HepG2 (cell line): ENCODE measurements around the gene PPP1CA. TPM values are rescaled to one million over a fixed set of nuclear protein-coding genes. Genes with fewer than 3 reads are reported as not detected.

Source experiments
- BORCS8-MEF2B ChIP-seq: sonication (generic); formaldehyde crosslinking; IDR thresholded peaks from 2 replicates; pipeline ENCODE4 v1.8.0; 2022; ENCODE audit warnings: mild to moderate bottlenecking, missing genetic modification reagents
- GABPB1 ChIP-seq: IDR thresholded peaks from 2 replicates; pipeline ENCODE4 v1.6.1; 2016; ENCODE audit warnings: mild to moderate bottlenecking, missing genetic modification reagents, moderate library complexity, missing compliant biosample characterization
- HDAC1 ChIP-seq: sonication (generic); formaldehyde crosslinking; IDR thresholded peaks from 2 replicates; pipeline ENCODE4 v1.5.1; 2020; ENCODE audit warnings: mild to moderate bottlenecking, missing genetic modification reagents
- NKX3-1 ChIP-seq: sonication (generic); formaldehyde crosslinking; IDR thresholded peaks from 2 replicates; pipeline ENCODE4 v1.5.0; 2020; ENCODE audit warnings: missing genetic modification reagents
- POLR2G ChIP-seq: fragments of 200-400 bp; formaldehyde crosslinking; IDR thresholded peaks from 2 replicates; pipeline ENCODE4 v1.6.1; 2018; ENCODE audit warnings: mild to moderate bottlenecking, low read depth, low read length, moderate library complexity
- SIN3A ChIP-seq: IDR thresholded peaks from 2 replicates; pipeline ENCODE4 v1.6.1; 2011; ENCODE audit warnings: low read depth, mild to moderate bottlenecking, control low read depth, low read length, borderline replicate concordance
- SOX5 ChIP-seq: IDR thresholded peaks from 2 replicates; pipeline ENCODE4 v1.6.1; 2016; ENCODE audit warnings: borderline replicate concordance
- SP1 ChIP-seq, 2 experiments: fragments of 450-650 bp in 1 of 2; sonication (generic) in 1 of 2; formaldehyde crosslinking in 1 of 2; IDR thresholded peaks; 2 replicates each; pipeline versions ENCODE4 v1.4.0 to v1.6.1; 2016 to 2020; ENCODE audit warnings: missing genetic modification reagents in 1 of 2
- SUZ12 ChIP-seq: fragments of 150-350 bp; IDR thresholded peaks from 2 replicates; pipeline ENCODE4 v1.6.1; 2014; ENCODE audit warnings: low read depth, low read length
- TOE1 ChIP-seq: sonication (generic); formaldehyde crosslinking; IDR thresholded peaks from 2 replicates; pipeline ENCODE4 v1.4.0; 2020; ENCODE audit warnings: mild to moderate bottlenecking, missing genetic modification reagents
- WIZ ChIP-seq: sonication (generic); formaldehyde crosslinking; IDR thresholded peaks from 2 replicates; pipeline ENCODE4 v1.5.1; 2020; ENCODE audit warnings: mild to moderate bottlenecking, missing genetic modification reagents
- ZBTB8A ChIP-seq: sonication (generic); formaldehyde crosslinking; IDR thresholded peaks from 2 replicates; pipeline ENCODE4 v1.4.0; 2020; ENCODE audit warnings: mild to moderate bottlenecking, low read depth, missing genetic modification reagents, borderline replicate concordance
- ZNF263 ChIP-seq: sonication (generic); formaldehyde crosslinking; IDR thresholded peaks from 2 replicates; pipeline ENCODE4 v1.4.0; 2020; ENCODE audit warnings: missing genetic modification reagents
- ZNF282 ChIP-seq: fragments of 450-650 bp; IDR thresholded peaks from 2 replicates; pipeline ENCODE4 v1.6.1; 2018; ENCODE audit not compliant: partially characterized antibody
- ZNF3 ChIP-seq: IDR thresholded peaks from 2 replicates; pipeline ENCODE4 v1.7.0; 2017; ENCODE audit warnings: inconsistent platforms
- ZNF432 ChIP-seq: sonication (generic); formaldehyde crosslinking; IDR thresholded peaks from 2 replicates; pipeline ENCODE4 v1.5.0; 2020; ENCODE audit warnings: missing genetic modification reagents, mild to moderate bottlenecking, borderline replicate concordance
- ZNF451 ChIP-seq: sonication (generic); formaldehyde crosslinking; IDR thresholded peaks from 2 replicates; pipeline ENCODE4 v1.5.0; 2020; ENCODE audit warnings: mild to moderate bottlenecking, missing genetic modification reagents
- ZNF75D ChIP-seq: sonication (generic); formaldehyde crosslinking; IDR thresholded peaks from 2 replicates; pipeline ENCODE4 v1.8.1; 2023; ENCODE audit warnings: missing genetic modification reagents, mild to moderate bottlenecking, borderline replicate concordance
- ZSCAN31 ChIP-seq: sonication (generic); formaldehyde crosslinking; IDR thresholded peaks from 2 replicates; pipeline ENCODE4 v1.5.0; 2020; ENCODE audit warnings: low read depth, mild to moderate bottlenecking, missing genetic modification reagents
- ZZZ3 ChIP-seq: sonication (generic); formaldehyde crosslinking; IDR thresholded peaks from 2 replicates; pipeline ENCODE4 v1.4.0; 2020; ENCODE audit warnings: missing genetic modification reagents, mild to moderate bottlenecking, borderline replicate concordance
- polyA plus RNA-seq, 8 experiments: library from polyadenylated mRNA; depleted of rRNA in 3 of 8; stranded (reverse) in 7 of 8; unstranded in 1 of 8; fragments of >200 nt; fragmentation: Illumina TruSeq in 4 of 8; extraction: Trizol in 4 of 8; gene quantifications; 2 replicates each; pipeline versions ENCODE4 v1.2.1 to v1.2.3, GENCODE V29; 2011 to 2016; ENCODE audit warnings: low read depth in 4 of 8, missing spikeins in 1 of 8, mixed read lengths in 1 of 8; ENCODE audit not compliant: insufficient read depth in 1 of 8
- total RNA-seq, 5 experiments: library from RNA; depleted of rRNA; stranded (reverse); fragments of >200 nt; fragmentation: Illumina TruSeq; extraction: Trizol; gene quantifications; 2 replicates each; pipeline ENCODE4 v1.2.3, GENCODE V29; 2016; ENCODE audit warnings: low read depth in 1 of 5
- TF ChIP-seq, protein P1 (sequence below): sonication (generic); formaldehyde crosslinking; IDR thresholded peaks from 2 replicates; pipeline ENCODE4 v1.4.0; 2020; ENCODE audit warnings: low read depth, missing genetic modification reagents
- TF ChIP-seq, protein P2 (sequence below): sonication (generic); formaldehyde crosslinking; IDR thresholded peaks from 2 replicates; pipeline ENCODE4 v1.9.0; 2022; ENCODE audit warnings: low read depth, missing genetic modification reagents
- TF ChIP-seq, protein P3 (sequence below): sonication (generic); formaldehyde crosslinking; IDR thresholded peaks from 2 replicates; pipeline ENCODE4 v1.4.0; 2020; ENCODE audit warnings: mild to moderate bottlenecking, missing genetic modification reagents, borderline replicate concordance

PPP1CA gene
- total and polyA plus RNA-seq, 2 of the 13 experiments (the other 11 are each of a cell fraction or from before 2014, with no cell fraction given) = 149 to 170 TPM

DNA sequence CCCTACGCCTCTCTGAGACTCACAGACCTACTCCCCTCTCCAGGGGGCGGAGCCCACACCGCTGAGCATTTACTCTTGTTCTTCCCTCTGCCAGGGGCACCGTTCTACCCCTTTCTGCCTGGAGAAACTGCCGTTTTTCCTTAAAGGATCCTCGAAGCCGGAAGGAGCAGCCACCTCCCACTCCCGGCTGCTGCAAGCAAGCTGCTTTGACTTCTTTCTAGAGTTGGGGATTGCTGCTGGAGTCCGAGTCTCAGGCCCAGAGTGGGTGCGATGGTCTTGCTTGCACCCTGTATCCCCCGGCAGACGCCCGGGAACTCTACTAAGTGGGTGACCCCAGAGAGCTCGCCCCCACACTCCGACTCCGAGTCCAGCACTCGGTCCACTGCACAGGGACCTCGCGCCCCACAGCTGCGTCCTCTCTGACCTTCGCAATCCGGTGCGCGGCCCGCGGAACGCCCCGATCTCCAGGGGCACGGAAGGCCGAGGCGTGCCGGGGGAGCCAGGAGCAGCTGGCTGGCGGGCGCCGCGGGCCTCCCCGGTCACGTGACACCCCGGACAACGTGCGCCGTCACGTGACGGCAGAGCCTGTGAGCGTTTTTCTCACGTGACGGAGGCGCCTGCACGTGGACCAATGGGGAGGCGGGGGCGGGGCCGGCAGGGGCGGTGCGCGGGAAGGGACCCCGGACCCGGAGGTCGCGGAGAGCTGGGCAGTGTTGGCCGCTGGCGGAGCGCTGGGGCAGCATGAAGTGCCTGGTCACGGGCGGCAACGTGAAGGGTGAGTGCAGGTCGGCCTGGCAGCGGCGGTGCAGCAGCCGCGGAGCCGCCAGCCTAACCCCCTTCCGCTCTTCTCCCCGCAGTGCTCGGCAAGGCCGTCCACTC lies 10.1 kb downstream of the PPP1CA start, which contains the start of gene RAD9A (continued):
- no peak for TF ChIP-seq ZNF75D (CRISPR knock-in tag)
- peak; percentile 67; the same call in 1 of the 2 replicates for TF ChIP-seq SOX5
- TF ChIP-seq SIN3A = peak; percentile 89; the same call in 1 of the 2 replicates
- no peak for TF ChIP-seq ZBTB8A (CRISPR knock-in tag)
- TF ChIP-seq ZNF432 (CRISPR knock-in tag) = no peak
- TF ChIP-seq WIZ (CRISPR knock-in tag) = peak; percentile 68
- TF ChIP-seq ZSCAN31 (CRISPR knock-in tag) = no peak
- TF ChIP-seq, protein P1, sequence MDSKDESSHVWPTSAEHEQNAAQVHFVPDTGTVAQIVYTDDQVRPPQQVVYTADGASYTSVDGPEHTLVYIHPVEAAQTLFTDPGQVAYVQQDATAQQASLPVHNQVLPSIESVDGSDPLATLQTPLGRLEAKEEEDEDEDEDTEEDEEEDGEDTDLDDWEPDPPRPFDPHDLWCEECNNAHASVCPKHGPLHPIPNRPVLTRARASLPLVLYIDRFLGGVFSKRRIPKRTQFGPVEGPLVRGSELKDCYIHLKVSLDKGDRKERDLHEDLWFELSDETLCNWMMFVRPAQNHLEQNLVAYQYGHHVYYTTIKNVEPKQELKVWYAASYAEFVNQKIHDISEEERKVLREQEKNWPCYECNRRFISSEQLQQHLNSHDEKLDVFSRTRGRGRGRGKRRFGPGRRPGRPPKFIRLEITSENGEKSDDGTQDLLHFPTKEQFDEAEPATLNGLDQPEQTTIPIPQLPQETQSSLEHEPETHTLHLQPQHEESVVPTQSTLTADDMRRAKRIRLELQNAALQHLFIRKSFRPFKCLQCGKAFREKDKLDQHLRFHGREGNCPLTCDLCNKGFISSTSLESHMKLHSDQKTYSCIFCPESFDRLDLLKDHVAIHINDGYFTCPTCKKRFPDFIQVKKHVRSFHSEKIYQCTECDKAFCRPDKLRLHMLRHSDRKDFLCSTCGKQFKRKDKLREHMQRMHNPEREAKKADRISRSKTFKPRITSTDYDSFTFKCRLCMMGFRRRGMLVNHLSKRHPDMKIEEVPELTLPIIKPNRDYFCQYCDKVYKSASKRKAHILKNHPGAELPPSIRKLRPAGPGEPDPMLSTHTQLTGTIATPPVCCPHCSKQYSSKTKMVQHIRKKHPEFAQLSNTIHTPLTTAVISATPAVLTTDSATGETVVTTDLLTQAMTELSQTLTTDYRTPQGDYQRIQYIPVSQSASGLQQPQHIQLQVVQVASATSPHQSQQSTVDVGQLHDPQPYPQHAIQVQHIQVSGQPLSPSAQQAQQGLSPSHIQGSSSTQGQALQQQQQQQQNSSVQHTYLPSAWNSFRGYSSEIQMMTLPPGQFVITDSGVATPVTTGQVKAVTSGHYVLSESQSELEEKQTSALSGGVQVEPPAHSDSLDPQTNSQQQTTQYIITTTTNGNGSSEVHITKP (CRISPR knock-in tag) = no peak
- TF ChIP-seq GABPB1 = peak; percentile 89
- no peak for TF ChIP-seq TOE1
- TF ChIP-seq, protein P2, sequence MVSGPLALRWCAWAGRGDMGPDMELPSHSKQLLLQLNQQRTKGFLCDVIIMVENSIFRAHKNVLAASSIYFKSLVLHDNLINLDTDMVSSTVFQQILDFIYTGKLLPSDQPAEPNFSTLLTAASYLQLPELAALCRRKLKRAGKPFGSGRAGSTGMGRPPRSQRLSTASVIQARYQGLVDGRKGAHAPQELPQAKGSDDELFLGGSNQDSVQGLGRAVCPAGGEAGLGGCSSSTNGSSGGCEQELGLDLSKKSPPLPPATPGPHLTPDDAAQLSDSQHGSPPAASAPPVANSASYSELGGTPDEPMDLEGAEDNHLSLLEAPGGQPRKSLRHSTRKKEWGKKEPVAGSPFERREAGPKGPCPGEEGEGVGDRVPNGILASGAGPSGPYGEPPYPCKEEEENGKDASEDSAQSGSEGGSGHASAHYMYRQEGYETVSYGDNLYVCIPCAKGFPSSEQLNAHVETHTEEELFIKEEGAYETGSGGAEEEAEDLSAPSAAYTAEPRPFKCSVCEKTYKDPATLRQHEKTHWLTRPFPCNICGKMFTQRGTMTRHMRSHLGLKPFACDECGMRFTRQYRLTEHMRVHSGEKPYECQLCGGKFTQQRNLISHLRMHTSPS (CRISPR knock-in tag) = peak; percentile 30; the same call in 1 of the 2 replicates
- TF ChIP-seq, protein P3, sequence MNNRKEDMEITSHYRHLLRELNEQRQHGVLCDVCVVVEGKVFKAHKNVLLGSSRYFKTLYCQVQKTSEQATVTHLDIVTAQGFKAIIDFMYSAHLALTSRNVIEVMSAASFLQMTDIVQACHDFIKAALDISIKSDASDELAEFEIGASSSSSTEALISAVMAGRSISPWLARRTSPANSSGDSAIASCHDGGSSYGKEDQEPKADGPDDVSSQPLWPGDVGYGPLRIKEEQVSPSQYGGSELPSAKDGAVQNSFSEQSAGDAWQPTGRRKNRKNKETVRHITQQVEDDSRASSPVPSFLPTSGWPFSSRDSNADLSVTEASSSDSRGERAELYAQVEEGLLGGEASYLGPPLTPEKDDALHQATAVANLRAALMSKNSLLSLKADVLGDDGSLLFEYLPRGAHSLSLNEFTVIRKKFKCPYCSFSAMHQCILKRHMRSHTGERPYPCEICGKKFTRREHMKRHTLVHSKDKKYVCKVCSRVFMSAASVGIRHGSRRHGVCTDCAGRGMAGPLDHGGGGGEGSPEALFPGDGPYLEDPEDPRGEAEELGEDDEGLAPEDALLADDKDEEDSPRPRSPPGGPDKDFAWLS (CRISPR knock-in tag) = no peak
- no peak for TF ChIP-seq SP1 (IDR thresholded peaks at IDR 0.05)
- TF ChIP-seq SP1 (CRISPR knock-in tag; IDR thresholded peaks at IDR 0.05) = peak; percentile 89
- TF ChIP-seq ZNF282 = no peak
- no peak for TF ChIP-seq SUZ12
- no peak for TF ChIP-seq ZNF263 (CRISPR knock-in tag)
- TF ChIP-seq HDAC1 = peak; percentile 100
- TF ChIP-seq NKX3-1 (CRISPR knock-in tag) = peak; percentile 89
- peak; percentile 84 for TF ChIP-seq POLR2G
- peak; percentile 65; the same call in 1 of the 2 replicates for TF ChIP-seq ZNF451
- TF ChIP-seq BORCS8-MEF2B (CRISPR knock-in tag) = peak; percentile 97
- peak; percentile 96 for TF ChIP-seq ZZZ3 (CRISPR knock-in tag)
- no peak for TF ChIP-seq ZNF3 (CRISPR knock-in tag)
